IPS DF 19.7 (cell line): ENCODE data around the gene CERS4.
"Not testable (repeated sequence)": the region's sequence is repeated elsewhere in the genome, so short reads cannot be mapped to it uniquely, and the experiment has no call there.

Source experiments
- DNase-seq: peaks from one replicate; pipeline ENCODE4 v3.0.0-alpha.2; 2013; ENCODE audit warnings: low read depth, low spot score

CERS4 gene

GRCh38 chr19:8261881-8262280, 52.7 kb downstream of the CERS4 start:
- DNase-seq, result no peak

- no peak for DNase-seq
Observed at GRCh38 chr19:8262431-8262830, 53.3 kb downstream of the CERS4 start.

GRCh38 chr19:8264248-8264647, 55.1 kb downstream of the CERS4 start:
- not testable (repeated sequence) for DNase-seq

GRCh38 chr19:8265872-8266271, 56.7 kb downstream of the CERS4 start:
- no peak for DNase-seq

GRCh38 chr19:8269724-8270123, 60.6 kb downstream of the CERS4 start:
- no peak for DNase-seq

GRCh38 chr19:8276508-8276907, 67.3 kb downstream of the CERS4 start:
- not testable (repeated sequence) for DNase-seq

GRCh38 chr19:8291337-8291736, 82.2 kb downstream of the CERS4 start:
- DNase-seq, result not testable (repeated sequence)

- no peak for DNase-seq
Observed at GRCh38 chr19:8302357-8302691, 93.2 kb downstream of the CERS4 start.

- no peak for DNase-seq
Observed at GRCh38 chr19:8302734-8303133, 93.6 kb downstream of the CERS4 start.

- no peak for DNase-seq
Observed at GRCh38 chr19:8304841-8305621, 95.9 kb downstream of the CERS4 start.

GRCh38 chr19:8305798-8306197, 96.6 kb downstream of the CERS4 start:
- DNase-seq, result no peak

- DNase-seq, result no peak
Observed at GRCh38 chr19:8306235-8307054, 97.3 kb downstream of the CERS4 start.

GRCh38 chr19:8307400-8307964, 98.3 kb downstream of the CERS4 start:
- DNase-seq, result no peak

GRCh38 chr19:8307965-8308866, 99.0 kb downstream of the CERS4 start, which contains the start of gene CD320:
Gene CD320, minus strand, starts transcription at chr19:8308358. Its CDS starts 68 bp downstream, at chr19:8308290.
- no peak for DNase-seq

GRCh38 chr19:8308891-8309291, 99.7 kb downstream of the CERS4 start:
- DNase-seq, result no peak

GRCh38 chr19:8310342-8311055, 101.3 kb downstream of the CERS4 start:
- no peak for DNase-seq

- no peak for DNase-seq
Observed at GRCh38 chr19:8311461-8312260, 102.5 kb downstream of the CERS4 start.
